ENCODE results near the gene PRKACB.

DNA sequence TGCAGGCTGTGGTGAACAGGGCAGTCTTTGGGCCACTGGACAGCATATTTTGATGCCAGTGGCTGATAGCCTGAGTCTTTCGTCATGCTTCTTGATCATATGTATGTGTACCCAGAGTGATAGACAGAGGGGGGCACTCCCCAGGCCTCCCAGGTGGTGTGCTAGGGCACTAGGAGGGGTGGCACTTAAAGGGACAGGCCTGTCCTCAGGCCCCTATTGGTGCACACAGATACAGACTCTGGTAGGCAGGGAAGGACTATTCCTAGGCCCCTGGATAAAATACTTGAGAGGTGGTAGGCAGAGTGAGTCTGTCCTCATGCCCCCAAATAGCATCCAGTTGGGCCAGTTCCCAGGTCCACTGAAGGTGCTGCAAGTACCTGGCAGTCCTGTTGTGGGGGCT lies 80.8 kb downstream of the PRKACB start:
- TF ChIP-seq, protein P1, sequence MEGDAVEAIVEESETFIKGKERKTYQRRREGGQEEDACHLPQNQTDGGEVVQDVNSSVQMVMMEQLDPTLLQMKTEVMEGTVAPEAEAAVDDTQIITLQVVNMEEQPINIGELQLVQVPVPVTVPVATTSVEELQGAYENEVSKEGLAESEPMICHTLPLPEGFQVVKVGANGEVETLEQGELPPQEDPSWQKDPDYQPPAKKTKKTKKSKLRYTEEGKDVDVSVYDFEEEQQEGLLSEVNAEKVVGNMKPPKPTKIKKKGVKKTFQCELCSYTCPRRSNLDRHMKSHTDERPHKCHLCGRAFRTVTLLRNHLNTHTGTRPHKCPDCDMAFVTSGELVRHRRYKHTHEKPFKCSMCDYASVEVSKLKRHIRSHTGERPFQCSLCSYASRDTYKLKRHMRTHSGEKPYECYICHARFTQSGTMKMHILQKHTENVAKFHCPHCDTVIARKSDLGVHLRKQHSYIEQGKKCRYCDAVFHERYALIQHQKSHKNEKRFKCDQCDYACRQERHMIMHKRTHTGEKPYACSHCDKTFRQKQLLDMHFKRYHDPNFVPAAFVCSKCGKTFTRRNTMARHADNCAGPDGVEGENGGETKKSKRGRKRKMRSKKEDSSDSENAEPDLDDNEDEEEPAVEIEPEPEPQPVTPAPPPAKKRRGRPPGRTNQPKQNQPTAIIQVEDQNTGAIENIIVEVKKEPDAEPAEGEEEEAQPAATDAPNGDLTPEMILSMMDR (IDR thresholded peaks at IDR 0.05): no peak
- TF ChIP-seq POLR2A (IDR thresholded peaks at IDR 0.05): no peak
